ENCODE data around the gene FIZ1. TPM values are rescaled to one million over a fixed set of nuclear protein-coding genes. Genes with fewer than 3 reads are reported as not detected.
"Not testable (repeated sequence)": the region's sequence is repeated elsewhere in the genome, so short reads cannot be mapped to it uniquely, and the experiment has no call there.

FIZ1 gene
- total RNA-seq, 1 donor from 2014 or later: 3.2 TPM

GRCh38 chr19:55573929-55574328, 25.4 kb downstream of the FIZ1 start:
- not testable (repeated sequence) for DNase-seq

GRCh38 chr19:55569477-55569876, 29.8 kb downstream of the FIZ1 start:
- not testable (repeated sequence) for DNase-seq

- no peak for DNase-seq
Observed at GRCh38 chr19:55567708-55568328, 31.5 kb downstream of the FIZ1 start.

DNA sequence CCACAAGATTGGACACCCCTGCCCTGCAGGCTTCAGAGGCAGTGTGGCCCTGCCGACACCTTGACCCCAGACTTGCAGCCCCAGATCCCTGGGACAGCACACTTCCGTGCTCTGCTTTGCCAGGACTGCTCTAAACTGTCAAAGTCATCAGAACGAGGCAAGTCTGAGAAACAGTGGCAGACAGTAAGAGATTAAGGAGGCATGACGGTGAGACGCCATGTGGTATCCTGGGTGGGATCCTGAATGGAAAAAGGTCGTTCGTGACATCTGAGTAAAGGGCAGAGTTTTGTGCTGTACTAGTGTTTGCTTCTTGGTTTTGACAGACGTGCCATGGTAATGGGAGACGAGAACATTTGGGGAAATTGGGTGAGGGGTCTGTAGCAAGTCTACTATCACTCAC, 32.5 kb downstream of the FIZ1 start:
- DNase-seq: no peak

- no peak for DNase-seq
Observed at GRCh38 chr19:55563261-55563690, 36.0 kb downstream of the FIZ1 start.

GRCh38 chr19:55559684-55560083, 39.6 kb downstream of the FIZ1 start:
- no peak for DNase-seq

DNA sequence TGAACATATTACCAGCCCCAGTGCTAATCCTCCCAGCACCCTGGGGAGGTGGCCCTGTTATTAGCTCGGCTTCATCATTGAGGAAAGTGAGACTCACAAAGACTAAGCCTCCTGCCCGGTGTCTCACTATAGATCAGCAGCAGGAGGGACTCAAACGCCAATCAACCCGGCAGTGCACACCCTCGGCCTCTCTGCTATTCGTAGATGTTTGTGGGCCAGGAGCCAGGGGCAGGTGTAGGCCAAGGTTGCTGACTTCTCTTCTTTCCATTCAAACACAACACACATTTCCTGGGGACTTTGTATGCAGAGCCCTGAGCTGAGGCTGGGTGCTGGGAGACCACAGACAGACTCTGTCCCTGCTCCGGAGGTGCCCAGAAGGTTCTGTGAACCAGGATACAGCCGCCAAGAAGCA, 44.6 kb downstream of the FIZ1 start:
- DNase-seq: no peak

GRCh38 chr19:55554302-55554701, 45.0 kb downstream of the FIZ1 start:
- no peak for DNase-seq

- DNase-seq: no peak
Observed at GRCh38 chr19:55553217-55554182, 45.8 kb downstream of the FIZ1 start.

- DNase-seq: no peak
Observed at GRCh38 chr19:55552620-55553019, 46.7 kb downstream of the FIZ1 start.

DNA sequence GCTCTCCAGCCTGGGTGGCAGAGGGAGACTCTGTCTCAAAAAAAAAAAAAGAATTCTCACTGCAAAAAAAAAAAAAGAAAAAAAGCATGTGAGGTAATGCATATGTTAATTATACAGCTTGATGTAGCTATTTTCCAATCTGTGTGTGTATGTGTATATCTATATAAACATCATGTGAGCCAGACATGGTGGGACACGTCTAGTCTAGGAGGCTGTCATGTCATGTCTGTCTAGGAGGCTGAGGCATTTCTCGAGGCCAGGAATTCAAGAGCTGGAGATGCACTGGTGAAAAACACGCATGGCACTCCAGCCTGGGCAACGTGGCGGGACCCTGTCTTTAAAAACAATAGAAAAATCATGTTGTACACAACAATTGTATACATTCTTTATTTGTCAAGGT, 47.1 kb downstream of the FIZ1 start:
- no peak for DNase-seq

DNA sequence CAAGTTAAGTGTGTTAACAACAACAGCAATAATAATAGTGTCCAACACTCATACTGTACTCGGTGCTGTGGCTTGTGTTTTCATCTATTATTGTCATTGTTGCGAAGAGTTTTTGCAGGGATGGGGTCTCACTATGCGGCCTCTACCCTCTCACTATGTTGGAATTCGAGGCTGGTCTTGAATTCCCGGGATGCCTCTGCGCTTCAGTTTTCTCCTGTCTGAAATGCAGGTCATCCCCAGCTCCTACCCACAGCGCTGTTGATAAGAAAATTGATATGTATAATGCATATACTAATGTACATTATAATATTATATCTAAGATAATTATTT, 49.0 kb downstream of the FIZ1 start:
- DNase-seq: no peak

GRCh38 chr19:55549500-55550320, 49.6 kb downstream of the FIZ1 start:
- DNase-seq: no peak

- no peak for DNase-seq
Observed at GRCh38 chr19:55546822-55547614, 52.3 kb downstream of the FIZ1 start.

GRCh38 chr19:55546011-55546410, 53.3 kb downstream of the FIZ1 start:
- no peak for DNase-seq

- no peak for DNase-seq
Observed at GRCh38 chr19:55545443-55545842, 53.9 kb downstream of the FIZ1 start, which contains the start of gene SBK3. TSS of gene SBK3 (minus strand) at chr19:55545543. CDS start at chr19:55545543, 0 bp downstream.

- no peak for DNase-seq
Observed at GRCh38 chr19:55544776-55545439, 54.4 kb downstream of the FIZ1 start.

- no peak for DNase-seq
Observed at GRCh38 chr19:55544014-55544413, 55.3 kb downstream of the FIZ1 start.

DNA sequence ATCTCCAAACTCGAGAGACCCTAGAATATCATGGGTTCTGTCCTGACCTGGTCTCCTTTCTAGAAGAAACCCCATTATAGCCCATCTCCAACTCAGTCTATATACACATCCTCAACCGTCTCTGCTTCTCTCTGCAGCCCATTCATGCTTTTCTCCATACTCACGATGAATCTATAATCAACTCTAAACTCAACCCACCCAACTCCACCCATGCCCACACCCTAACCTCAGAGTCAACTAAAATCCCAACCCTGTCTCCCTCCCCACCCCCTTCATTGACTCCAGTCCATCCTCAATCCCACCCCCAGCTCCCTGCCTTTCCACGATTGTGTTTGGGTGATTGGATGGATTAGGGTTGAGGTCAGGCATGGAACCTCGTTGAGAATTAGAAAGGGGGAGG, 55.8 kb downstream of the FIZ1 start:
- DNase-seq: no peak

DNA sequence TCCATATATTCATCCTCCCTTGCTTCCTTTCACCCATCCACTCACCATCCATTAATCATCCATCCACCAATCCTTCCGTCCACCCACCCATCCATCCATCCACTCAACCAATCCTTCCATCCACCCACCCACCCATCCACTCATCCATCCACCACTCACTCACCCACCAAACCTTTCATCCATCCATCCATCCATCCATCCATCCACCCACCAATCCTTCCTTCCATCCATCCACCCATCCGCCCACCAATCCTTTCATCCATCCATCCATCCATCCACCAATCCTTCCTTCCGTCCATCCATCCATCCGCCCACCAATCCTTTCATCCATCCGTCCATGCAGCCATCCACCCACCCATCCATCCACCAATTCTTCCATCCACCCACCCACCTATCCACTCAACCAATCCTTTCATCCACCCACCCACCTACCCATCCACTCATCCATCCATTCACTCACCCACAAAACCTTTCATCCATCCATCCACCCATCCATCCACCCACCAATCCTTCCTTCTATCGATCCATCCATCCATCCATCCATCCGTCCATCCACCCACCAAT, 56.9 kb downstream of the FIZ1 start:
- DNase-seq: no peak
